Esophagus squamous epithelium (tissue), 4 donors: ENCODE measurements around the gene NAA10.

Experiments
- CTCF ChIP-seq, 6 experiments: fragments of 450-650 bp in 4 of 6; fragments of 200-600 bp in 2 of 6; sonication (generic) in 2 of 6; IDR thresholded peaks; one replicate each; pipeline ENCODE4 v1.5.1; 2016 to 2019; ENCODE audit warnings: antibody characterized with exemption in 6 of 6, mild to moderate bottlenecking in 4 of 6, moderate library complexity in 4 of 6
- POLR2A ChIP-seq, 4 donors: fragments of 450-650 bp; IDR thresholded peaks; one replicate each; pipeline ENCODE4 v1.6.1; 2017; ENCODE audit warnings: antibody characterized with exemption in 4 of 4, mild to moderate bottlenecking in 4 of 4, moderate library complexity in 3 of 4

DNA sequence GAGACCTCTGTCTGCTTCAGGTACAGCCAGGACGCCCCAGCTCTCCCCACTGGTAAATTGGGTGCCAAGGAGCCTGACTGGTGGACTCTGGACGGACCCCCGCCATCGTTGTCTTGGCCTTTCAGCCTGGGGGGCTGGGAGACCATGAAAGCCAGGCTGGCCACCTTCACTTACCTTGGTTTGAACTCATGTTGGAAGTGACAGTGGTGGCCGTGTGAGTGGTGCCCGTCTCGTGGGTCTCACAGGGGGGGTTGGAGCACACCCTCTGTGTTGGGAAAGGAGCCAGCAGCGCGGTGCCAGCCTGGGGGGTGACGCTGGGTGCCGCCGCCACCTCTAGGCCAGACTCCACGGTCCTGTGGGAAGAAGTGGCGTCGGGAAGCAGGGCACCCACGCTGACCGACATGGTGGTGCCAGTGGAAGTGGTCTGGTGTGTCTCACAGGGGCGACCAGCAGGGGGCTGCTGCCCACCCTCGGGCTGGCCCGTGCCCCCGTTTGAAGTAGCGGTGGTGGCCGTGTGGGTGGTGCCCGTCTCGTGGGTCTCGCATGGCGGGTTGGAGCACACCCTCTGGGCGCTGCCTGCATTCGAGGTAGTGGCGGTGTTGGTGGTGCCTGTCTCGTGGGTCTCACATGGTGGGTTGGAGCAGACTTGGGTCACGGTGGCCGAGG is 19.2 kb upstream of the NAA10 start:
- no peak for TF ChIP-seq CTCF (IDR thresholded peaks at IDR 0.05)
- TF ChIP-seq POLR2A (IDR thresholded peaks at IDR 0.05) = no peak
